Spleen (tissue), 7 donors: ENCODE data around the gene PKN1.

Experiments
- CTCF ChIP-seq, 11 experiments: fragments of 200-600 bp in 7 of 11; fragments of 450-650 bp in 4 of 11; sonication (generic) in 4 of 11; IDR thresholded peaks in 8 of 11; conservative IDR thresholded peaks in 3 of 11; 1 replicate in 7 of 11; 2 replicates in 4 of 11; pipeline versions ENCODE4 v1.4.0 to v1.8.0; 2016 to 2021; ENCODE audit warnings: antibody characterized with exemption in 11 of 11, inconsistent platforms in 4 of 11, mild to moderate bottlenecking in 1 of 11
- POLR2AphosphoS5 ChIP-seq, 3 donors: sonication (generic); formaldehyde crosslinking; IDR thresholded peaks; one replicate each; pipeline ENCODE4 v1.5.1; 2017; ENCODE audit warnings: antibody characterized with exemption in 3 of 3
- donor health status: DM: no; HTN: no; CAD: no; lungs with moderate emphysema.
- donor health status: DM: no; HTN: no; CAD: no.
- donor health status: DM: no; HTN: no; CAD: no.

GRCh38 chr19:14459703-14460102 lies 26.6 kb downstream of the PKN1 start:
- no peak for TF ChIP-seq CTCF (IDR thresholded peaks at IDR 0.05 in 8 of 11, conservative IDR thresholded peaks at IDR 0.05 in 3 of 11)
- peak in 2 of 3 donors; percentile 25 to 59 for TF ChIP-seq POLR2AphosphoS5 (IDR thresholded peaks at IDR 0.05)
